Prostate gland (tissue), 2 donors: ENCODE measurements around the gene LSM7.

Source experiments
- CTCF ChIP-seq, 4 experiments: fragments of 200-600 bp in 2 of 4; fragments of 450-650 bp in 2 of 4; sonication (generic) in 2 of 4; IDR thresholded peaks; 1 replicate in 3 of 4; 2 replicates in 1 of 4; pipeline ENCODE4 v1.5.1; 2016 to 2019; ENCODE audit warnings: antibody characterized with exemption in 4 of 4, mild to moderate bottlenecking in 2 of 4, moderate library complexity in 2 of 4
- POLR2AphosphoS5 ChIP-seq: sonication (generic); formaldehyde crosslinking; IDR thresholded peaks from one replicate; pipeline ENCODE4 v1.6.1; 2017; ENCODE audit warnings: antibody characterized with exemption

- TF ChIP-seq POLR2AphosphoS5 (no peak), CTCF (IDR thresholded peaks at IDR 0.05) (no peak)
Measured at GRCh38 chr19:2275588-2276428, 52.6 kb downstream of the LSM7 start.
